Sigmoid colon (tissue), 7 donors: ENCODE results near the gene YJU2. TPM values are rescaled to one million over a fixed set of nuclear protein-coding genes. Genes with fewer than 3 reads are reported as not detected.

Experiments
- DNase-seq: peaks from one replicate; pipeline ENCODE4 v3.0.0-alpha.2; 2019
- H3K27ac ChIP-seq, 4 donors: fragments of 200-600 bp; sonication (generic); one replicate each; pipeline ENCODE4 v1.5.1; 2016 to 2019; ENCODE audit warnings: mild to moderate bottlenecking in 1 of 4
- H3K27me3 ChIP-seq, 3 donors: fragments of 200-600 bp; sonication (generic); one replicate each; pipeline ENCODE4 v1.5.1; 2019; ENCODE audit warnings: mild to moderate bottlenecking in 1 of 3
- H3K36me3 ChIP-seq, 4 donors: fragments of 200-600 bp; sonication (generic); one replicate each; pipeline ENCODE4 v1.5.1; 2016 to 2019
- H3K4me1 ChIP-seq, 4 donors: fragments of 200-600 bp; sonication (generic); one replicate each; pipeline ENCODE4 v1.5.1; 2017 to 2019
- H3K4me3 ChIP-seq, 4 donors: fragments of 200-600 bp; sonication (generic); one replicate each; pipeline ENCODE4 v1.5.1; 2017 to 2019; ENCODE audit warnings: mild to moderate bottlenecking in 2 of 4, moderate library complexity in 1 of 4
- H3K9me3 ChIP-seq, 4 donors: fragments of 200-600 bp in 3 of 4; sonication (generic) in 3 of 4; one replicate each; pipeline versions ENCODE4 v1.5.1 to v1.6.1; 2013 to 2019
- CTCF ChIP-seq, 4 experiments: fragments of 450-650 bp in 3 of 4; fragments of 200-600 bp in 1 of 4; IDR thresholded peaks; one replicate each; pipeline ENCODE4 v1.5.1; 2016 to 2019; ENCODE audit warnings: antibody characterized with exemption in 4 of 4, mild to moderate bottlenecking in 3 of 4, moderate library complexity in 2 of 4
- EP300 ChIP-seq, 4 donors: sonication (generic); formaldehyde crosslinking; IDR thresholded peaks; one replicate each; pipeline ENCODE4 v1.6.1; 2017; ENCODE audit warnings: antibody characterized with exemption in 4 of 4
- POLR2A ChIP-seq, 2 donors: fragments of 450-650 bp; IDR thresholded peaks; one replicate each; pipeline ENCODE4 v1.6.1; 2016; ENCODE audit warnings: antibody characterized with exemption in 2 of 2, mild to moderate bottlenecking in 2 of 2, moderate library complexity in 2 of 2
- POLR2AphosphoS5 ChIP-seq, 4 donors: sonication (generic); formaldehyde crosslinking; IDR thresholded peaks; one replicate each; pipeline ENCODE4 v1.6.1; 2017; ENCODE audit warnings: antibody characterized with exemption in 4 of 4
- WGBS, 2 donors: extraction: QIAGEN DNeasy Blood & Tissue Kit; methylation state at CpG; one replicate each; pipeline ENCODE4 v1.1.7; 2013; 5-methylcytosine and 5-hydroxymethylcytosine counted together
- intact Hi-C: fragments of 100-400 bp; cut with DNase I; formaldehyde crosslinking; loops from one replicate; pipeline ENCODE4 v1.15.1; 2023
- polyA plus RNA-seq, 3 donors: library from polyadenylated mRNA; stranded (reverse); fragments of 200-250 nt; gene quantifications; one replicate each; pipeline ENCODE4 v1.2.3, GENCODE V29; 2013
- total RNA-seq, 4 donors: library from RNA; depleted of rRNA; stranded (reverse); fragments of >200 nt; gene quantifications; one replicate each; pipeline ENCODE4 v1.1.0, GENCODE V29; 2016
- donor health status: healthy with polysubstance abuse.
- donor health status: Bipolar disorder and iron deficiency.
- donor health status: healthy.

The YJU2 gene
- total and polyA plus RNA-seq, 7 donors = 19.4 to 31.8 (median 21.5) TPM

DNA sequence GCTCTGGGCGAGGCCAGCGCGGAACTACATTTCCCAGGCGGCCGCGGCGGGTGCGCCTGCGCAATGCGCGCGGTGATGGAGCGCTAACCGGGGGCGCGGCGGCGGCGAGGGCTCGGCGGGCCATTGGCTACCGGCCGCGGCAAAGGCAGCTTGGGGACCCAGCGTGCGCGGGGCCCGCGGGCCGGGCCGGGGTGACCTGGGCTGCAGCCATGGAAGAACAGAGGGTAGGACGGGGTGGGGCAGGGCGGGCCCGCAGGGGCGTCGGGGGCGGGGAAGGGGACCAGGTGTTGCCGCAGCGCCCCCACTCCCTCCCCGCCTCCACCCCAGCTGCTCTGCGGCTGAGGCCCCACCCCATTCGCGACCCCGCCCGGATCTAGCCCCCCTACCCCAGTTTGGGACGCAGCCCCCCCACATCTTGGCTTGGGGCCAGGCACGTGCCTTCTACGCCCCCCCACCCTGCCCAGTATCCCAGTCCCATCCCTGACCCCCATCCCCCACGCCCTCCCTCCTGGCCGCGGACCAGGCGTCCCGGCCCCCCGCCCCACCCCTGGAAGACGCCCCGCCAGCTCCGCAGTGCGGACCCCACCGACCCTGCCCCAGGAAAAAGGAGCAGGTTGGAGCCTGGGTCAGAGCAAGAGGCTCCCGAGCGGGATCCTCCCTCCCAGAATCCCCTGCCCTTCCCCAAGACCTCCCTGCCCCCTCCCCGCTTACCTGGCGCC, 57.8 kb downstream of the YJU2 start, which contains the start of gene FSD1:
Gene FSD1, plus strand, starts transcription at position 61 of the 719 bp plus-strand sequence. Its CDS starts 149 bp downstream, at position 210.
- Histone ChIP-seq H3K27ac (no peak within 1 kb of the TSS), H3K4me1 (peaks cover 0 to 10% (median 4%) of the 10 kb centered on the region in 4 donors), H3K27me3 (peaks cover 0 to 23% (median 22%) of the 10 kb centered on the region in 3 donors), H3K4me3 (peak within 1 kb of the TSS in 3 of 4 donors; percentile 16 to 38 (median 37)), H3K36me3 (no peaks in the 10 kb centered on the region), H3K9me3 (no peaks in the 10 kb centered on the region)
- no peak for TF ChIP-seq CTCF (IDR thresholded peaks at IDR 0.05)
- no peak for TF ChIP-seq EP300 (IDR thresholded peaks at IDR 0.05)
- TF ChIP-seq POLR2A (IDR thresholded peaks at IDR 0.05) = no peak
- TF ChIP-seq POLR2AphosphoS5 (IDR thresholded peaks at IDR 0.05) = no peak
- intact Hi-C loops = no loop called here
- DNase-seq = no peak
- 7 to 8% methylated on average over 63 of the region's 63 CpGs for WGBS, 2 donors

- whole genome bisulfite sequencing, 2 donors = 59 to 78% methylated on average over 7 of the region's 7 CpGs
- peaks cover 0 to 23% (median 22%) of the 10 kb centered on the region in 3 donors for H3K27me3 ChIP-seq
- H3K4me3 ChIP-seq = no peak overlapping the region
- no peaks in the 10 kb centered on the region for H3K36me3 ChIP-seq
- intact Hi-C loops = no loop called here
- DNase-seq = no peak
- H3K27ac ChIP-seq = no peak overlapping the region
- TF ChIP-seq EP300 (IDR thresholded peaks at IDR 0.05) = no peak
- no peak for TF ChIP-seq POLR2A (IDR thresholded peaks at IDR 0.05)
- TF ChIP-seq POLR2AphosphoS5 (IDR thresholded peaks at IDR 0.05) = no peak
- no peak for TF ChIP-seq CTCF (IDR thresholded peaks at IDR 0.05)
- no peaks in the 10 kb centered on the region for H3K9me3 ChIP-seq
- H3K4me1 ChIP-seq = peaks cover 0 to 10% (median 4%) of the 10 kb centered on the region in 4 donors
These were observed 58.4 kb downstream of the YJU2 start for GRCh38 chr19:4305257-4305612.

DNA sequence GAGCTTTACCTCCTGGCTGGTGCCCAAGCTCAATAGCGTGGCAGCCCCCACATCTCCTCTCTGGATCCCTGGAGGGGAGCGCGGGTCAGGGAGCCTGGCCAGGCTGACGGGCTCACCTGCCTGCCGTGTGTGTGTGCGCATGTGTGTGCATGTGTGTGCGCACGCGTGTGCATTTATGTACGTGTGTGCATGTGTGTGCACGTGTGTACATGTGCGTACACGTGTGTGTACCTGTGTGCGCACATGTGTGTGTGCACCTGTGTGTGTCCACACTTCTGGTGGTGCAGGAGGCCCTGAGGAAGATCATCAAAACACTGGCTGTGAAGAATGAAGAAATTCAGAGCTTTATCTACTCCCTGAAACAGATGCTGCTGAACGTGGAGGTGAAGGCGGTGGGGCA, 58.8 kb downstream of the YJU2 start:
- H3K27me3 ChIP-seq = peaks cover 0 to 23% (median 22%) of the 10 kb centered on the region in 3 donors
- 74 to 89% methylated on average over 16 of the region's 16 CpGs for WGBS, 2 donors
- intact Hi-C loops = no loop called here

DNA sequence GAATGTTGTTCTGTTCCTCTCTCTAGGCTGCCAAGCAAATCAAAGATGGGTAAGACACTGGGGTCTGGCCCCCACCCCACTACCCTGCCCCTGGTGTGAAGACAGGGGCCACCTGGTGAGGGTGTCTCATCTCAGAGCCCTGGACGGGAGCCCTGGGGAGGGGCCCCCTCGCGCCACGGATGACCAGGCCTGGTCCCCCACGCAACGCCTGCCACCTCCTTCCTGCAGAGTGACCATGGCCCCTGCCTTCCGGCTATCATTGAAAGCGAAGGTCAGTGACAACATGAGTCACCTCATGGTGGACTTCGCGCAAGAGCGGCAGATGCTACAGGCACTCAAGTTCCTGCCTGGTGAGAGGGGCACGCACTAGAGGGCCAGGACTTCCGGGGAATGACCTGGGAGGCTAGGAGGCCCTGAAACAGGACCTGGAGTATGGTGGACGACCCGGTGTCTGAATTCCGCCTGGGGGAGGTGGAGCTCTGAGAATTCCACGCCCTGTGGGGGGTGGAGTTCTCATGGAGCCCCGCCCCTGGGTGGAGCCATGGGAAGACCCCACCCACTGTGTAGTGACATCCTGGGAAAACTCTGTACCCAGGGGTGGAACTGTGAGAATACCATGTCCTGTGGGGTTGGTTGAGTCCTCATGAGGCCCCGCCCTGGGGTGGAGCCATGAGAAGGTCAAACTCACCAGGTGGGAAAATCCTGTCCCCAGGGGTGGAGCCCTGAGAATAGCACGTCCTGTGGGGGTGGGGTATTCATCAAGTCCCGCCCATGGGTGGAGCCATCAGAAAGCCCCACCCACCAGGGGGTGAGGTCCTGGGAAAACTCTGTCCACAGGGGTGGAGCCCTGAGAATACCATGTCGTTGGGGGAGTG, 63.6 kb downstream of the YJU2 start:
- WGBS, 2 donors = 88 to 92% methylated on average over 22 of the region's 22 CpGs
- no peak overlapping the region for H3K4me3 ChIP-seq
- no peak for DNase-seq
- H3K9me3 ChIP-seq = no peaks in the 10 kb centered on the region
- TF ChIP-seq POLR2AphosphoS5 (IDR thresholded peaks at IDR 0.05) = no peak
- TF ChIP-seq POLR2A (IDR thresholded peaks at IDR 0.05) = no peak
- TF ChIP-seq CTCF (IDR thresholded peaks at IDR 0.05) = no peak
- no peak for TF ChIP-seq EP300 (IDR thresholded peaks at IDR 0.05)
- H3K36me3 ChIP-seq = no peaks in the 10 kb centered on the region
- H3K27ac ChIP-seq = no peak overlapping the region
- intact Hi-C loops = no loop called here
- no peaks in the 10 kb centered on the region for H3K4me1 ChIP-seq
- peaks cover 0 to 3% (median 2%) of the 10 kb centered on the region in 3 donors for H3K27me3 ChIP-seq

More for the DNA sequence above, 58.8 kb downstream of the YJU2 start:
- H3K9me3 ChIP-seq = no peaks in the 10 kb centered on the region
- H3K4me3 ChIP-seq = no peak overlapping the region
- peaks cover 0 to 10% (median 4%) of the 10 kb centered on the region in 4 donors for H3K4me1 ChIP-seq
- H3K36me3 ChIP-seq = no peaks in the 10 kb centered on the region
- no peak overlapping the region for H3K27ac ChIP-seq
- TF ChIP-seq EP300 (IDR thresholded peaks at IDR 0.05) (no peak), CTCF (IDR thresholded peaks at IDR 0.05) (no peak), POLR2A (IDR thresholded peaks at IDR 0.05) (no peak), POLR2AphosphoS5 (IDR thresholded peaks at IDR 0.05) (no peak)
- DNase-seq = no peak
